NCI-H2081 treated with DMSO at 0.1 percent for 48 hours (cell line): ENCODE data around the gene ITGA1.
"Not testable (repeated sequence)": the region's sequence is repeated elsewhere in the genome, so short reads cannot be mapped to it uniquely, and the experiment has no call there.

Source experiments
- DNase-seq: peaks from one replicate; lab custom pipeline; 2025; lab: John Stamatoyannopoulos, UW

Gene ITGA1

DNA sequence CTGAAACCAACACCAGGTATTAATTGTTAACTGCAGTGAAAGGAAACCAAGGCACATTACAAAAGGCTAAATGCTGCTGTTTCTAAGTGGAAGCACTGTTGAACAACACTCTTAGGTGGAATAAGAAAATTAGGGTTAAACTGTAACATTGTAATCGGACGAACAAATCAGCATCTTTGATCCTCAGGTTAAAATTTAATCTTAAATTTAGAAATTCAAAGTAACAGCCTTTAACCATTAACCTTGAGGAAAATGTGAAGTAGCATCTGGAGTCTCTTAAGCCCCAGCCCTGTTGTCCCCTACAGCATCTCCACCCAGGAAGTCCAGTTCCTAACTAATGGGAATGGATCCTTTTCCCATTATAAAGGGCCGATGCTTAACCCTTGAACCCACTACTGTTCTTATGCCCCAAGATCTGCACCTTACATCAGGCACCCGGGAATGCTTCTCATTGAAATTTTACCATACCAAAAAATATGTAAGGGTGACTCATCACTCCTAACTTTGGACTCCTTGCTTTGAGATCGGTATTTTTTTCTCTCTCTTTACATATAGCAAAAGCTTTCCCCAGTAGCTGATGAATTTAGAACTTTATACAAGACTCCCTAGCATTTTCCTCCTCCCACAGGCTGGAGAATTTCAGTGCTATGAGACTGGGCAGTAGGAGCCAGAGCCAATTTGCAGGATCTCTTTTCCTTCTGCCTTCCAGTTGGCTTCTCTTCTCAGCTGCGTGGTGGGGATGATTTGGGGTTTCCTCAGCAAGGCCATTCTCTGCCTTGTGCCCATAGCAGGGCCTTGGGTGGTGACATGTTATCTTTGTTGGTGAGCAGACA lies 169.4 kb downstream of the ITGA1 start:
- DNase-seq, result no peak

GRCh38 chr5:52961274-52961681 lies 173.6 kb downstream of the ITGA1 start:
- DNase-seq, result no peak

GRCh38 chr5:52963636-52964035 lies 175.9 kb downstream of the ITGA1 start:
- DNase-seq, result no peak

- no peak for DNase-seq
Observed at GRCh38 chr5:52964138-52964537, 176.4 kb downstream of the ITGA1 start.

DNA sequence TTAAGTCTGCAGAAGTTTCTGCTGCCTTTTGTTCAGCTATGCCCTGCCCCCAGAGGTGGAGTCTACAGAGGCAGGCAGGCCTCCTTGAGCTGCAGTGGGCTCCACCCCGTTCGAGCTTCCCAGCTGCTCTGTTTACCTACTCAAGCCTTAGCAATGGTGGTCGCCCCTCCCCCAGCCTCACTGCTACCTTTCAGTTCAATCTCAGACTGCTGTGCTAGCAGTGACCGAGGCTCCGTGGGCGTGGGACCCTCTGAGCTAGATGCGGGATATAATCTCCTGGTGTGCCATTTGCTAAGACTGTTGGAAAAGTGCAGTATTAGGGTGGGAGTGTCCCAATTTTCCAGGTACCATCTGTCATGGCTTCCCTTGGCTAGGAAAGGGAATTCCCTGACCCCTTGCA lies 188.4 kb downstream of the ITGA1 start:
- not testable (repeated sequence) for DNase-seq

GRCh38 chr5:52977264-52977897 lies 189.7 kb downstream of the ITGA1 start:
- DNase-seq, result no peak

DNA sequence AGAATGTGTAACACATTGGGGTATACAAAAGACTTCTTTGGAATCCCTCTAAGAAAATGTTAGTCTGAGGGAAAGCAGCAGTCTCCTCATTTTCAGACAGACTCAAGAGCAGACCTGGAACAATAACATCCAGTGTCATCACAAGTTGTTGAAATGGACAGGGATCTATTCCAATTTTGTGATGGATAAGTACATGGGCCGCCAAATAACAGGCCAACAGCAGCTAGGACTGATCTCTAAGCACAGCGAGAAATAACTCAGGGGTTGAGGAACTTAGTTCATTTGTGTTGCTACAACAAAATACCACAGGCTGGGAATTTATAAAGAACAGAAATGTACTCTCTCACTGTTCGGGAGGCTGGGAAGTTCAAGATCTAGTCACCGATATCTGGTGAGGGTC lies 193.8 kb downstream of the ITGA1 start:
- DNase-seq, result no peak

DNA sequence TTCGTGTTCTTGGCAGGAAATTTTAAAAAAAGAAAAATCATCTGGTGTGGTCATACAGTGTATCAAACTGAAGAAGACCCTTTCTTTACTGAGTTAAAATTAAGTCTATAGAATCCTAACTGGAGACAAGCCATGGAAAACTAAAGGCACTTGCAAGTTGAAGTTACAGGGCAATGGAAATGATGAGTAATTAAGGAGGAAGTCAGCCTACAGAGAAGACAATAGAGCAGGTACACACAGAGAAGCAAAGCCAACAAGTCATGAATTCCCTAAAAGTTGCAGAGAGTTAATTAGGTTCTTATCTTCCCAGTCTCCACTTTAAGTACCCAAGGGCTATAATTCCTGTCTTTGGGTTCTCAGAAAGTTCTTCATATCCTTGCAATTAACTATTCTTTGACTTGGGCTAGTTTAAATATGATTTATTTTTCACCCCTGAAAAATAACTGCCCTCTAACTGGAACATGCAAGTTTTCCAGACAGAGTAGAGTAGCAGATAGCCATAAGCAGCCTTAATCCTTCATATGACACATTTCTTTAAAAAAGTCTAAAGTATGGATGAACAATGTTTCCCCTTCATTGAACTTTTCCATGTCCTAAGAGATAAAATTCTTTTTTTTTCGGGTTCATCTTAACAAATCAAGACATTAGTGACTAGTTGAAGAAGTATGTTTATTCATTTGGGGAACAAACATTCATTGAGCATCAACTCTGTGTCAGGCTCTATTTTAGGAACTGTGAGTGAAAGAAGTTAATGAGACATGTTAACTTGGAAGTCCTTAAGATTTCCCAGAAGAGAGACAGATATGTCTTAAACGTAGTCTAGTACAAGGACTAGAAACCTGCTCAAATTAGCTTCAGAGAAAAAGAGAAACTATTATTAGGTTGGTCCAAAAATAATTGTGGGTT lies 196.3 kb downstream of the ITGA1 start:
- DNase-seq, result no peak

GRCh38 chr5:52985306-52985705 lies 197.6 kb downstream of the ITGA1 start:
- DNase-seq, result no peak

GRCh38 chr5:52987711-52988331 lies 200.1 kb downstream of the ITGA1 start:
- no peak for DNase-seq

GRCh38 chr5:52988335-52989024 lies 200.8 kb downstream of the ITGA1 start:
- no peak for DNase-seq

- no peak for DNase-seq
Observed at GRCh38 chr5:52989025-52989780, 201.5 kb downstream of the ITGA1 start, which contains the start of gene ITGA2. Gene ITGA2, plus strand, starts transcription at chr5:52989352. Its CDS starts 117 bp downstream, at chr5:52989469.

- DNase-seq, result no peak
Observed at GRCh38 chr5:52989781-52990527, 202.2 kb downstream of the ITGA1 start.

- no peak for DNase-seq
Observed at GRCh38 chr5:52990528-52990925, 202.8 kb downstream of the ITGA1 start.

GRCh38 chr5:52993367-52993766 lies 205.7 kb downstream of the ITGA1 start:
- no peak for DNase-seq

DNA sequence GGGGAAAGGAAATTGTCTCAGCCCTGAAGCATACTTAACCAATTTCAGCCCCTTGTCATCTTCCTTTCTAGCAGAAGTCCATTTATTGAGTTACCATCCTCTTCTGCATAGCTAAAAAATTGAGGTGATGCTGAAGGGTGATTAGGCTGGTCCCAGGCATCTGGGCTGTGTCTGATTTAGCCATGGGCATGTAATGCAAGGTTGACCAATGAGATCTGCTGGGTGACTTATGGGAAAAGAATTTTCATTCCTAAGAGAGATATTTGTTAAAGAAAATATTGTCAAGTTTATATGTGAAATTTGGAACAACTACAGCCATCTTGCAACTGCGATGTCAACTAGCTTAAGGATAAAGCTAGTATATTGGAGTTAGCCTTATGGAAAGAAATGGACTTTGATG lies 206.6 kb downstream of the ITGA1 start:
- no peak for DNase-seq

- no peak for DNase-seq
Observed at GRCh38 chr5:52995095-52995494, 207.4 kb downstream of the ITGA1 start.

DNA sequence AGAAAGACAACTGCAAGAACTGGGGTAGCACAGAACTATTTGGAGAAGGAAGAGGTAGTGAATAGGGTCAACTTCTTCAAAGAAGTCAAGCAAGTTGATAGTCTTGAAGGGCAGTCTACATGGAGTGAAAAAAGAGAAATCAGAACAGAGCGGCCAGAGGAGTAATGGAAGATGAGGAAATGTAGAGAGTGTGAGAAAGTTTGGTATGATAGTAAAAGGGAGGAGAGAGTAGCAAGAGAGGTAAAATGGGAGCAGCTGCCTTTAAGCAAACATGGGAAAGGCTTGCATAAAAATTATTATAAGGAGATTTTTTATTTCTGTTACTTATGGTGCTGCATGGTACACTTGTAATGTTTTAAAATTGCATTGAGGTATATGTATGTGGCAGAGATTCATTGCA lies 208.2 kb downstream of the ITGA1 start:
- no peak for DNase-seq

GRCh38 chr5:52996979-52997378 lies 209.3 kb downstream of the ITGA1 start:
- no peak for DNase-seq

GRCh38 chr5:52997424-52997823 lies 209.7 kb downstream of the ITGA1 start:
- DNase-seq, result no peak
